Heart right ventricle (tissue), 16 donors: ENCODE data around the gene STK35. TPM values are rescaled to one million over a fixed set of nuclear protein-coding genes. Genes with fewer than 3 reads are reported as not detected.

Experiments used
- ATAC-seq, 8 donors: fragments of 200-7000 bp; cut with Tn5 transposase; one replicate each; pipeline ENCODE4 v1.9.1; 2020; ENCODE audit warnings: mild to moderate bottlenecking in 8 of 8, moderate library complexity in 8 of 8, moderate number of reproducible peaks in 1 of 8
- DNase-seq, 2 donors: peaks; one replicate each; pipeline ENCODE4 v3.0.0-alpha.2; 2020
- H3K27ac ChIP-seq, 10 donors: fragments of 200-600 bp; sonication (generic) in 2 of 10; one replicate each; pipeline versions ENCODE4 v1.5.0 to v1.8.0; 2020 to 2022; ENCODE audit warnings: mild to moderate bottlenecking in 3 of 10
- H3K27me3 ChIP-seq, 7 donors: fragments of 200-600 bp; one replicate each; pipeline ENCODE4 v1.8.0; 2021 to 2022; ENCODE audit warnings: mild to moderate bottlenecking in 2 of 7
- H3K36me3 ChIP-seq, 9 donors: fragments of 200-600 bp; sonication (generic) in 1 of 9; one replicate each; pipeline versions ENCODE4 v1.5.0 to v1.8.0; 2020 to 2022; ENCODE audit warnings: mild to moderate bottlenecking in 2 of 9
- H3K4me1 ChIP-seq, 9 donors: fragments of 200-600 bp; sonication (generic) in 1 of 9; one replicate each; pipeline versions ENCODE4 v1.5.0 to v1.8.0; 2020 to 2022; ENCODE audit warnings: mild to moderate bottlenecking in 4 of 9
- H3K4me3 ChIP-seq, 10 donors: fragments of 200-600 bp; sonication (generic) in 2 of 10; one replicate each; pipeline versions ENCODE4 v1.5.0 to v1.8.0; 2020 to 2022; ENCODE audit warnings: mild to moderate bottlenecking in 7 of 10, moderate library complexity in 2 of 10
- H3K9me3 ChIP-seq, 11 donors: fragments of 200-600 bp in 10 of 11; sonication (generic) in 2 of 11; one replicate each; pipeline versions ENCODE4 v1.5.0 to v1.8.0; 2013 to 2022; ENCODE audit warnings: mild to moderate bottlenecking in 2 of 11, control low read depth in 1 of 11, moderate library complexity in 1 of 11
- WGBS, 2 donors: extraction: QIAGEN DNeasy Blood & Tissue Kit; methylation state at CpG; one replicate each; pipeline ENCODE4 v1.1.7; 2013; ENCODE audit warnings: inconsistent platforms in 1 of 2; 5-methylcytosine and 5-hydroxymethylcytosine counted together
- intact Hi-C, 10 donors: fragments of 100-400 bp; cut with DNase I; formaldehyde crosslinking; loops; one replicate each; pipeline versions ENCODE4 v1.11.1 to v1.14.2; 2022
- polyA plus RNA-seq, 2 donors: library from polyadenylated mRNA; stranded (reverse); fragments of 200-250 nt; gene quantifications; one replicate each; pipeline ENCODE4 v1.2.3, GENCODE V29; 2013
- total RNA-seq, 10 donors: library from RNA; stranded (reverse); fragmentation: NEBNext Ultra II Directional in 3 of 10; extraction: Animal tissue kit (Norgen Biotek cat#: 25700) in 3 of 10; gene quantifications; one replicate each; pipeline versions ENCODE4 v1.2.1 to v1.2.4, GENCODE V29; 2021 to 2023
- TF ChIP-seq, protein P1 (sequence below), 9 donors: fragments of 200-600 bp; sonication (generic) in 2 of 9; IDR thresholded peaks; one replicate each; pipeline versions ENCODE4 v1.5.0 to v1.8.0; 2021 to 2022; ENCODE audit warnings: antibody characterized with exemption in 9 of 9, mild to moderate bottlenecking in 5 of 9, moderate library complexity in 1 of 9
- donor health status: Arrhythmogenic right ventricular cardiomyopathy.
- donor health status: ischemic (EF 13 %, LVEDD 7.1; RV severe dilation, severe dysfunction).
- donor health status: healthy with polysubstance abuse.
- donor health status: DM: no; HTN: yes; CAD: no.
- donor health status: DM: no; HTN: no; CAD: no.
- donor health status: ischemic (EF 25% LVEDD 6.9; RV normal size, moderate dysfunction).
- donor health status: ischemic (EF 25% LVEDD 5.7; RV mildly dilated, moderate dysfunction).
- donor health status: healthy.
- donor health status: DM: yes; HTN: yes; CAD: no.
- donor health status: Ischemic cardiomyopathy.
- donor health status: ischemic (EF 35%, LVEDD 5.7; RV mildly dilated, moderate dysfunction).
- donor health status: nonischemic (EF 11% LVEDD 7.7; RV severe dilation, severe dysfunction).
- donor health status: DM: yes; HTN: yes; CAD: no.
- donor health status: PGD.
- donor health status: ischemic (EF 29% LVEDD 5.4; RV normal size, mild dysfunction).
- donor health status: nonischemic (EF 23%, LVEDD 6.1; RV moderate dilation, normal function).

The STK35 gene
- total and polyA plus RNA-seq, 12 donors: 5.4 to 17.2 (median 12.6) TPM

DNA sequence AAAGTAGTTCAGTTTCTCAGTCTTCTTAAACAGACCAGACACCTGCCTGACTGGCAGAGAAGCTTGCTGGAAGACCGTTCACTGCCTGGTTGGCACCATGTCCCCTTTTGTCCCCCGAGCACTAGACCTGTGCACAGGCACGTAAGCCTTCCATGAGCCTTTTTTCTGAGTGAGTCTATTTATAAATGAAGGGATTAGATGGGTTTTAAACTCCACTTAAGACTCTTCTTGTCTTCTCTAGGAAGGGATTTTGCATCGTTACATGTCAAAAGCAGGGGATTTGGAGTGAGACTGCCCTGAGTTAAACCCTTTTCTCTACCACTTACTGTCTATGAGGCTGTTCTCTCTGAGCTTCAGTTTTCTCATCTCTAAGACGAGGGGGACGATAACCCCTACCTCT, 37.6 kb downstream of the STK35 start:
- WGBS, 2 donors: 57 to 75% methylated on average over 6 of the region's 6 CpGs
- peak overlapping the region in 9 of 10 donors; percentile 62 to 90 (median 84) for H3K27ac ChIP-seq
- no peaks in the 10 kb centered on the region for H3K9me3 ChIP-seq
- DNase-seq (no peak), ATAC-seq (no peak)
- peaks cover 0 to 9% (median 0%) of the 10 kb centered on the region in 9 donors for H3K36me3 ChIP-seq
- intact Hi-C loops: no loop called here
- H3K27me3 ChIP-seq: no peaks in the 10 kb centered on the region
- TF ChIP-seq, protein P1, sequence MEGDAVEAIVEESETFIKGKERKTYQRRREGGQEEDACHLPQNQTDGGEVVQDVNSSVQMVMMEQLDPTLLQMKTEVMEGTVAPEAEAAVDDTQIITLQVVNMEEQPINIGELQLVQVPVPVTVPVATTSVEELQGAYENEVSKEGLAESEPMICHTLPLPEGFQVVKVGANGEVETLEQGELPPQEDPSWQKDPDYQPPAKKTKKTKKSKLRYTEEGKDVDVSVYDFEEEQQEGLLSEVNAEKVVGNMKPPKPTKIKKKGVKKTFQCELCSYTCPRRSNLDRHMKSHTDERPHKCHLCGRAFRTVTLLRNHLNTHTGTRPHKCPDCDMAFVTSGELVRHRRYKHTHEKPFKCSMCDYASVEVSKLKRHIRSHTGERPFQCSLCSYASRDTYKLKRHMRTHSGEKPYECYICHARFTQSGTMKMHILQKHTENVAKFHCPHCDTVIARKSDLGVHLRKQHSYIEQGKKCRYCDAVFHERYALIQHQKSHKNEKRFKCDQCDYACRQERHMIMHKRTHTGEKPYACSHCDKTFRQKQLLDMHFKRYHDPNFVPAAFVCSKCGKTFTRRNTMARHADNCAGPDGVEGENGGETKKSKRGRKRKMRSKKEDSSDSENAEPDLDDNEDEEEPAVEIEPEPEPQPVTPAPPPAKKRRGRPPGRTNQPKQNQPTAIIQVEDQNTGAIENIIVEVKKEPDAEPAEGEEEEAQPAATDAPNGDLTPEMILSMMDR (IDR thresholded peaks at IDR 0.05): no peak
- H3K4me3 ChIP-seq: no peak overlapping the region
- peaks cover 36 to 98% (median 85%) of the 10 kb centered on the region in 9 donors for H3K4me1 ChIP-seq

DNA sequence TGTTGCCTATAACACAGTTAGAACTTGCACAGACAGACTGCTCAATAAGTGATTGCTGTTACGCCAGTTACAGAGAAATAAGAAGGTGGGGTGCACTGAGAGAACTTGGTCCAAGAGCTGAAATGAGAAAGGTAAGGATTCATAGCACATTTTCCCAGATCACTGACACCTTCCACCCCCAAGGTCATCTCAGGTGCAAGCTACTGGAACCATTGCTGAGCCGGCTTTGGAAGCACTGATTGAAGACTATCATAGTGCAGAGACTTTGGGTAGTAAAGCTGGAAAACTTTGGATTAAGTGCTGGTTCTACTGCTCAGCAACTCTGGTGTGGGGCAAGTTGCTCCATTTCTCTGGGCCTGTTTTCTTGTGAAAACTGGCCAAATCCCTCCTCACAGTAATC, 38.1 kb downstream of the STK35 start:
- Histone ChIP-seq H3K27me3 (no peaks in the 10 kb centered on the region), H3K27ac (peak overlapping the region; percentile 62 to 90 (median 80)), H3K9me3 (no peaks in the 10 kb centered on the region), H3K36me3 (peaks cover 0 to 14% (median 0%) of the 10 kb centered on the region in 9 donors), H3K4me1 (peaks cover 35 to 98% (median 83%) of the 10 kb centered on the region in 9 donors), H3K4me3 (no peak overlapping the region)
- intact Hi-C loops: loop anchor here in 3 of 10 donors (2.0 to 10.0 kb wide), 4 partner anchors 32 to 325 kb away; partner anchors contain the start of gene STK35 (in 1 of the 3)
- DNase-seq: no peak
- no peak for ATAC-seq
- TF ChIP-seq, protein P1 (IDR thresholded peaks at IDR 0.05): no peak
- 64 to 82% methylated on average over 2 of the region's 2 CpGs for WGBS, 2 donors

DNA sequence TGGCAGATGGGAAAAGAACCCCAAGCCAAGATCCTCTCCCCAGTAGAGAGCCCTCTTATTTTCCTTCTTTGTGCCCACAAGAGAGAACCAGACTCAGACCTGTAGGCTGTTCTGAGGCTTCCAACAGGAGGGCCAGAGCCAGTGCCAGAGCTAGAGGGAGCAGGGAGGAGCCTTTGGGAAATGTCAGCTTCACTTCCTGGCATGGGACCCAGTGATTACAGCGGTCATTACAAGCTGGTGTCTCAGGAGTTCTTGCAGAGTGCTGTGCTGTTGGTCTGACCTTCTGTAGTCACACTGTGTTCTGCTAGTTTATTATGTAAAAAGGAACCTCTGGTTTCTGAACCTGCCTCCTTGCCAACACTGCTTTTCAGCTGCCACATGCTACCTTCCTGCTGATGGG, 38.9 kb downstream of the STK35 start:
- intact Hi-C loops: loop anchor here in 3 of 10 donors (2.0 to 10.0 kb wide), 4 partner anchors 33 to 326 kb away; partner anchors contain the start of gene STK35 (in 1 of the 3)

DNA sequence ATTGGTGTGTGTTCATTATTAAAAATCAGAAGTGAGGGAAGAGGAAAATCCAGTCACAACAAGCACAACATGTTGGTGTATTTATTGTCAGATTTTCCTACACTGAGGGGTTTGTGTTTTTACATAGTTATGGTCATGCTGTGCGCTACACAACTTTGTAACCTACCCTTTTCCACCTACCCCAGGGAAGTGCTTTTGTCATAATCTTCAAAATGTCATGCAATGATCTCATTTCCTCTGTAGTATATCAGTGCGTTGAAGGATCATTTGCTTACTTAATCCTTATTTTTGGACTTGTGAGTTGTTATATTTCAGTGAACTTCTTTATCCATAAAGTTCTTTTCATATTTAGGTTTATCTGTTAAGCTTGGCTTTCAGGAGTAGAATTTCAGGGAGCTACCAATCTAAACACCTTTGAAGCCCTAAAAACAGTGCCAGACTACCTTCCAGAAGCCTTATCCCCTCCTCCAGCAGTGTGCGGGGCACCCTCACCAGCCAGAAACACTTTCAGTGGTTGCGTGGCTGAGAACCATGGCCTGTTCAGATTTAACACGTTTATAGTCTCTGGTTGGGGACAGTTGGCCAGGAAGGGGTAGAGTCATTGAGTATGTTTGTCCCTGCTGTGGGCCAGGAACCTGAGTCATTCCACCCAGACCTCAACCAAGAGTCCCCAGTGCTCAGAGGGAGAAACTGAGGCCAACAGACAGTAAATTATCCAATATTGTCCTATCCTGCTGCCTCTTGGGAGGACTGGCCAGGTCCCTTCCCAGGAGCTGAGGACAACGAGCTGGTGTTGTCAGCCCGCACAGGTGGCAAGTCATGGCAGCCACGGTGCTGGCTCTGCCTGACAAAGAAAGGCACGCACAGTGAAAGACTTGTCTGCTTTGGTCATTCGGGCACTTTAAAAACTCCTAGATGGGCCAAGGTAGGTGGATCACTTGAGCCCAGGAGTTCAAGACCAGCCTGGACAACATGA, 40.3 kb downstream of the STK35 start:
- no peak for ATAC-seq
- intact Hi-C loops: loop anchor here in 3 of 10 donors (2.0 to 10.0 kb wide), 4 partner anchors 35 to 327 kb away; partner anchors contain the start of gene STK35 (in 1 of the 3)

More for the DNA sequence above, 38.9 kb downstream of the STK35 start:
- DNase-seq: peak; percentile 54 to 80
- ATAC-seq: peak; percentile 81 to 92 (median 84)
- Histone ChIP-seq H3K27me3 (no peaks in the 10 kb centered on the region), H3K9me3 (no peaks in the 10 kb centered on the region), H3K4me3 (no peak overlapping the region), H3K36me3 (peaks cover 0 to 22% (median 0%) of the 10 kb centered on the region in 9 donors), H3K4me1 (peaks cover 34 to 96% (median 75%) of the 10 kb centered on the region in 9 donors), H3K27ac (peak overlapping the region; percentile 62 to 90 (median 80))
- TF ChIP-seq, protein P1 (IDR thresholded peaks at IDR 0.05): no peak
- WGBS, 2 donors: 14 to 34% methylated on average over 1 of the region's 1 CpG

More for the DNA sequence above, 40.3 kb downstream of the STK35 start:
- Histone ChIP-seq H3K36me3 (peaks cover 0 to 33% (median 0%) of the 10 kb centered on the region in 9 donors), H3K27ac (peak overlapping the region; percentile 60 to 90 (median 80)), H3K9me3 (no peaks in the 10 kb centered on the region), H3K27me3 (no peaks in the 10 kb centered on the region), H3K4me1 (peaks cover 29 to 95% (median 68%) of the 10 kb centered on the region in 9 donors), H3K4me3 (no peak overlapping the region)
- TF ChIP-seq, protein P1 (IDR thresholded peaks at IDR 0.05): no peak
- DNase-seq: no peak
- WGBS, 2 donors: 87 to 89% methylated on average over 10 of the region's 10 CpGs
